ENCODE data around the gene NUF2. TPM values are rescaled to one million over a fixed set of nuclear protein-coding genes. Genes with fewer than 3 reads are reported as not detected.

NUF2 gene
- total RNA-seq (1 to 10 TPM; 2.4 to 6.0 (median 4.9) TPM), polyA plus RNA-seq (1 to 10 TPM; 3.3 to 8.2 (median 3.7) TPM)
- long read RNA-seq, donor 1, transcript NUF2-201 (14 exons, 1,969 nt): major isoform, 5 of 6 reads
- long read RNA-seq, donor 1, partial matches to known transcripts: 0 of 6 reads
- long read RNA-seq, donor 1, other reads (novel, unspliced or antisense): 0 of 6 reads
- long read RNA-seq, donor 2, partial matches to known transcripts: 6 of 10 reads
- long read RNA-seq, donor 2, other reads (novel, unspliced or antisense): 0 of 10 reads

- peak; percentile 99 for TF ChIP-seq POLR2AphosphoS5 (IDR thresholded peaks at IDR 0.05)
- TF ChIP-seq CTCF (IDR thresholded peaks at IDR 0.05 in 8 of 11, conservative IDR thresholded peaks at IDR 0.05 in 3 of 11): peak in 2 of 11 experiments; percentile 19 to 23
- TF ChIP-seq POLR2A (IDR thresholded peaks at IDR 0.05): no peak
- H3K4me3 ChIP-seq: peak within 1 kb of the TSS; percentile 61 to 82 (median 75)
Observed at GRCh38 chr1:163321311-163322305, at the start of gene NUF2. NUF2 (plus strand) TSS chr1:163321954; CDS start chr1:163326052, 4,098 bp downstream.

GRCh38 chr1:163273766-163274441, 47.9 kb upstream of the NUF2 start:
- no peak overlapping the region for H3K27ac ChIP-seq
- H3K4me3 ChIP-seq: no peak overlapping the region
- no peak for TF ChIP-seq CTCF (IDR thresholded peaks at IDR 0.05 in 8 of 11, conservative IDR thresholded peaks at IDR 0.05 in 3 of 11)
- no peak for TF ChIP-seq POLR2A (IDR thresholded peaks at IDR 0.05)
- no peak for TF ChIP-seq POLR2AphosphoS5 (IDR thresholded peaks at IDR 0.05)
- 95 to 100% (median 98%) methylated on average over 2 of the region's 2 CpGs for WGBS, 5 donors
- peaks cover 0 to 14% (median 0%) of the 10 kb centered on the region in 6 donors for H3K36me3 ChIP-seq
- H3K27me3 ChIP-seq (replicated peaks in 1 of 7): no peaks in the 10 kb centered on the region
- no peaks in the 10 kb centered on the region for H3K4me1 ChIP-seq
- H3K9me3 ChIP-seq: peaks cover 0 to 26% (median 22%) of the 10 kb centered on the region in 8 donors
- intact Hi-C loops (cut with DNase I; ENCODE audit: low total_unique reads): no loop called here
- no peak for DNase-seq

More at GRCh38 chr1:163321311-163322305, at the start of gene NUF2:
- WGBS, 5 donors: 0 to 1% (median 1%) methylated on average over 40 to 58 of the region's 58 CpGs
- Histone ChIP-seq H3K36me3 (peaks cover 0 to 27% (median 2%) of the 10 kb centered on the region in 6 donors), H3K9me3 (no peaks in the 10 kb centered on the region), H3K4me1 (peaks cover 5 to 26% (median 21%) of the 10 kb centered on the region in 6 donors), H3K27ac (peak within 1 kb of the TSS; percentile 70 to 84 (median 76)), H3K27me3 (replicated peaks in 1 of 7) (no peaks in the 10 kb centered on the region)
- intact Hi-C loops (cut with DNase I; ENCODE audit: low total_unique reads): no loop called here
- peak; percentile 99 for DNase-seq

- intact Hi-C loops (cut with DNase I; ENCODE audit: low total_unique reads): no loop called here
- Histone ChIP-seq H3K36me3 (peaks cover 0 to 14% (median 0%) of the 10 kb centered on the region in 6 donors), H3K4me1 (no peaks in the 10 kb centered on the region), H3K27me3 (replicated peaks in 1 of 7) (no peaks in the 10 kb centered on the region), H3K9me3 (peaks cover 0 to 39% (median 35%) of the 10 kb centered on the region in 8 donors), H3K4me3 (no peak overlapping the region), H3K27ac (no peak overlapping the region)
- WGBS, 5 donors: 93 to 100% (median 100%) methylated on average over 1 of the region's 1 CpG
- no peak for DNase-seq
- no peak for TF ChIP-seq CTCF (IDR thresholded peaks at IDR 0.05 in 8 of 11, conservative IDR thresholded peaks at IDR 0.05 in 3 of 11)
- TF ChIP-seq POLR2AphosphoS5 (IDR thresholded peaks at IDR 0.05): no peak
- no peak for TF ChIP-seq POLR2A (IDR thresholded peaks at IDR 0.05)
Observed at GRCh38 chr1:163275222-163275621, 46.5 kb upstream of the NUF2 start.
